ENCODE data around the gene ANAPC4.

GRCh38 chr4:25448379-25449109 lies 71.5 kb downstream of the ANAPC4 start:
- no peak for TF ChIP-seq POLR2A (IDR thresholded peaks at IDR 0.05)
- TF ChIP-seq, protein P1, sequence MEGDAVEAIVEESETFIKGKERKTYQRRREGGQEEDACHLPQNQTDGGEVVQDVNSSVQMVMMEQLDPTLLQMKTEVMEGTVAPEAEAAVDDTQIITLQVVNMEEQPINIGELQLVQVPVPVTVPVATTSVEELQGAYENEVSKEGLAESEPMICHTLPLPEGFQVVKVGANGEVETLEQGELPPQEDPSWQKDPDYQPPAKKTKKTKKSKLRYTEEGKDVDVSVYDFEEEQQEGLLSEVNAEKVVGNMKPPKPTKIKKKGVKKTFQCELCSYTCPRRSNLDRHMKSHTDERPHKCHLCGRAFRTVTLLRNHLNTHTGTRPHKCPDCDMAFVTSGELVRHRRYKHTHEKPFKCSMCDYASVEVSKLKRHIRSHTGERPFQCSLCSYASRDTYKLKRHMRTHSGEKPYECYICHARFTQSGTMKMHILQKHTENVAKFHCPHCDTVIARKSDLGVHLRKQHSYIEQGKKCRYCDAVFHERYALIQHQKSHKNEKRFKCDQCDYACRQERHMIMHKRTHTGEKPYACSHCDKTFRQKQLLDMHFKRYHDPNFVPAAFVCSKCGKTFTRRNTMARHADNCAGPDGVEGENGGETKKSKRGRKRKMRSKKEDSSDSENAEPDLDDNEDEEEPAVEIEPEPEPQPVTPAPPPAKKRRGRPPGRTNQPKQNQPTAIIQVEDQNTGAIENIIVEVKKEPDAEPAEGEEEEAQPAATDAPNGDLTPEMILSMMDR (IDR thresholded peaks at IDR 0.05), result no peak

All from upper lobe of left lung (tissue), 4 donors.